VCaP (cell line): ENCODE measurements around the gene RHBDD2.
"Not testable (repeated sequence)": the region's sequence is repeated elsewhere in the genome, so short reads cannot be mapped to it uniquely, and the experiment has no call there.

Experiments used
- H3K27ac ChIP-seq: fragments of 450-650 bp; 2 replicates; pipeline ENCODE4 v1.5.1; 2017
- TF ChIP-seq, protein P1 (sequence below): fragments of 450-650 bp; conservative IDR thresholded peaks from 2 replicates; pipeline ENCODE4 v1.5.1; 2017; ENCODE audit warnings: mild to moderate bottlenecking, moderate library complexity

Gene RHBDD2

DNA sequence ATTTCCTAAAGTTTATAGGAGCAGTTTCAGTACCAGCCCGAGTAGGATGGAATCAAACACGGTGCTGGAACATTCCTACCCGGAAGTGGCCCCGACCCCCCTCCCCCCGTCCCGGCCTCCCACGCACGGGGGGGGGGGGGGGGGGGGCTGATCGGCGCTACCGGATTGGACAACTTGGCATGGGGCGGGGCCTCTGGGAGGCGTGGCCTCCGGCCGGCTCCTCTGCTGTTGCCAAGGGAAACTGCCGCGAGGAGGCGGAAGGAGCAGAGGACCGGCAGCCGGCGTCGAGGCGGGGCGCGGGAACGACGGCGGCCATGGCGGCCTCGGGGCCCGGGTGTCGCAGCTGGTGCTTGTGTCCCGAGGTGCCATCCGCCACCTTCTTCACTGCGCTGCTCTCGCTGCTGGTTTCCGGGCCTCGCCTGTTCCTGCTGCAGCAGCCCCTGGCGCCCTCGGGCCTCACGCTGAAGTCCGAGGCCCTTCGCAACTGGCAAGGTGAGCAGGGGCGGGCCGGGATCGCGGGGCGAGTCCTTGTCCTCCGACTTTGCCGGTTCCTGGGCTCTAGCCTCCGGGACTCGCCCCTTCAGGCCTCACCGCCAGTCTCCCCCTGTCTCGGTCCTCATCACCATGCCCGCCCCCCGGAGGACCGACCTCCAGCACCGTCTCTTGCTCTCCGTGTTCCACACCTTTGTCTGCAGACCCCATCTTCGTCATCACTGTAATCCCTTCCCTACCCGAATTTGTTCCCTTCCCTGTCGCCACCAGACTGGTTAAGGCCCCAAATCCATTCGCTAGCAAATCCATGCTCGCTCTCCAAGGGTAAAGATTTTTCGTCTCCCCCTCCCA lies at the start of gene RHBDD2:
Gene RHBDD2, plus strand, starts transcription at position 266 of the 843 bp plus-strand sequence. Its CDS starts 49 bp downstream, at position 315.
- peak within 1 kb of the TSS; percentile 89 for H3K27ac ChIP-seq
- TF ChIP-seq, protein P1, sequence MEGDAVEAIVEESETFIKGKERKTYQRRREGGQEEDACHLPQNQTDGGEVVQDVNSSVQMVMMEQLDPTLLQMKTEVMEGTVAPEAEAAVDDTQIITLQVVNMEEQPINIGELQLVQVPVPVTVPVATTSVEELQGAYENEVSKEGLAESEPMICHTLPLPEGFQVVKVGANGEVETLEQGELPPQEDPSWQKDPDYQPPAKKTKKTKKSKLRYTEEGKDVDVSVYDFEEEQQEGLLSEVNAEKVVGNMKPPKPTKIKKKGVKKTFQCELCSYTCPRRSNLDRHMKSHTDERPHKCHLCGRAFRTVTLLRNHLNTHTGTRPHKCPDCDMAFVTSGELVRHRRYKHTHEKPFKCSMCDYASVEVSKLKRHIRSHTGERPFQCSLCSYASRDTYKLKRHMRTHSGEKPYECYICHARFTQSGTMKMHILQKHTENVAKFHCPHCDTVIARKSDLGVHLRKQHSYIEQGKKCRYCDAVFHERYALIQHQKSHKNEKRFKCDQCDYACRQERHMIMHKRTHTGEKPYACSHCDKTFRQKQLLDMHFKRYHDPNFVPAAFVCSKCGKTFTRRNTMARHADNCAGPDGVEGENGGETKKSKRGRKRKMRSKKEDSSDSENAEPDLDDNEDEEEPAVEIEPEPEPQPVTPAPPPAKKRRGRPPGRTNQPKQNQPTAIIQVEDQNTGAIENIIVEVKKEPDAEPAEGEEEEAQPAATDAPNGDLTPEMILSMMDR, result no peak

DNA sequence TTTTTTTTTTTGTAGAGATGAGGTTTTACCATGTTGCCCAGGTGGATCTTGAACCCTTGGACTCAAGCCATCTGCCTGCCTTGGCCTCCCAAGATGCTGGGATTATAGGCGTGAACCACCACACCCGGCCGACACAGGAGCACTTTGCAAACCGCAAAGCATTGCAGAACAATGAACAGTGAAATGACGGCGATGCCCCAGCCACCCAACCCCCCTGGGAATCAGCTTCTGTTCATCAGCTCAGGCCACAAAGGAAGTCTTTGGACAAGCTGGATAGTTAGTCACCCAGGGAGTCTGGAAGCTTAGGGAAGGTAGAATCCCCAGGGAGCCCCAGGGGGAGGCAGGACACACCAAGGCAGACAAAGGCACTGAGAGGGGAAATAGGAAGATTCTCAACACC lies 49.2 kb upstream of the RHBDD2 start:
- H3K27ac ChIP-seq, result not testable (repeated sequence)

DNA sequence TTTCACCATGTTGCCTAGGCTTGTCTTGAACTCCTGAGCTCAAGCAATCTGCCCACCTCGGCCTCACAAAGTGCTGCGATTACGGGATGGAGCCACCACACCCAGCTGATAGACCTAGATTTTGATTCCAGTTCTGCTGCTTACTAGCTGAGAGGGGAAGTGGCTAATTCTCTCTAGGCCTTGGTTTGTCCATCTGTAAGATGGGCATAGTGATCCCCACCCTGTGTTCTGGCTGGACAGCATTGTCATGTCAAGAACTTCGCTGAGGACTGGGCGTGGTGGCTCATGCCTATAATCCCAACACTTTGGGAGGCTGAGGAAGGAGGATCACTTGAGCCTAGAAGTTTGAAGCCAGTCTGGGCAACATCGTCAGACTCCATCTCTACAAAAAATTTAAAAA lies 47.9 kb upstream of the RHBDD2 start:
- H3K27ac ChIP-seq, result no peak overlapping the region
- TF ChIP-seq, protein P1, result no peak

DNA sequence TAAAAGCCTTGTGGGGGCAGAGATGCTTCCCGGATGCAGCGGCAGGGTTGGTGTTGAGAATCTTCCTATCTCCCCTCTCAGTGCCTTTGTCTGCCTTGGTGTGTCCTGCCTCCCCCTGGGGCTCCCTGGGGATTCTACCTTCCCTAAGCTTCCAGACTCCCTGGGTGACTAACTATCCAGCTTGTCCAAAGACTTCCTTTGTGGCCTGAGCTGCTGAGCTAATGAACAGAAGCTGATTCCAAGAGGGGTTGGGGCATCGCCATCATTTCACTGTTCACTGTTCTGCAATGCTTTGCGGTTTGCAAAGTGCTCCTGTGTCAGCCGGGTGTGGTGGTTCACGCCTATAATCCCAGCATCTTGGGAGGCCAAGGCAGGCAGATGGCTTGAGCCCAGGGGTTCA lies 45.2 kb upstream of the RHBDD2 start:
- not testable (repeated sequence) for H3K27ac ChIP-seq

DNA sequence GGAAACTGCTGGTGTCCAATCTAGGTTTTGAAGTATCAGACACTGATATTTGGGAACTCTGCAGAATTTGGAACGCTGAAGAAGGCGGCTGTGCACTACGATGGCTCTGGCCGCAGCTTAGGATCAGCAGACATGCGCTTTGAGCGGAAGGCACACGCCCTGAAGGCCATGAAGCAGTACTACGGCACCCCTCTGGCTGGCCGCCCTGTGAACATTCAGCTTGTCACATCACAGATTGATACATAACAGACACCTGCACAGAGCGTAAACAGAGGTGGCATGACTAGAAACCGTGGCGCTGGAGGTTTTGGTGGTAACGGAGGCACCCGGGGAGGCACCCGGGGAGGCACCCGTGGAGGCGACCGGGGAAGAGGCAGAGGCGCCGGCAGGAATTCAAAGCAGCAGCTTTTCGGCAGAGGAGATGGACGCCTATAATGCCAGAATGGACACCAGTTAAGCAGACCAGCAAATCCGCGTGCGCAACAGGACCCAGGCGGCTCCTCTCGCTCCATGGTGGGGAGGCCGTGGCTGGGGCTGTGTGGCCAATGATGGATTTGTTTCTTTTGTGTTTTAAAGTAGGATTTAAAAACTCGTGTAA lies 43.0 kb upstream of the RHBDD2 start:
- H3K27ac ChIP-seq, result no peak overlapping the region
- TF ChIP-seq, protein P1, result no peak

DNA sequence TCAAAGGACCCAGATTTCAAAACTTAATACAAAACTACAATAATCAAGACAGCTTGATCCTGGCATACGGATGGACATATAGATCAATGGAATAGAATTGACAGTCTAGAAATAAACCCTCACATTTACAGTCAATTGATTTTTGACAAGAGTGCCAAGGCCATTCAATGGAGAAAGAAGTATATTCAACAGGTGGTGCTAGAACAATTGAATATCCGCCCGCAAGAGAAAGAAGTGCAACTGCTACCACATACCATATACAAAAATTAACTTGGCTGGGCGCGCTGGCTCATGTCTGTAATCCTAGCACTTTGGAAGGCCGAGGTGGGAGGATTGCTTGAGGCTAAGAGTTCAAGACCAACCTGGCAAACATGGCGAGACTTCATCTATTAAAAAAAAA lies 42.0 kb upstream of the RHBDD2 start:
- TF ChIP-seq, protein P1, result no peak
- H3K27ac ChIP-seq, result no peak overlapping the region

DNA sequence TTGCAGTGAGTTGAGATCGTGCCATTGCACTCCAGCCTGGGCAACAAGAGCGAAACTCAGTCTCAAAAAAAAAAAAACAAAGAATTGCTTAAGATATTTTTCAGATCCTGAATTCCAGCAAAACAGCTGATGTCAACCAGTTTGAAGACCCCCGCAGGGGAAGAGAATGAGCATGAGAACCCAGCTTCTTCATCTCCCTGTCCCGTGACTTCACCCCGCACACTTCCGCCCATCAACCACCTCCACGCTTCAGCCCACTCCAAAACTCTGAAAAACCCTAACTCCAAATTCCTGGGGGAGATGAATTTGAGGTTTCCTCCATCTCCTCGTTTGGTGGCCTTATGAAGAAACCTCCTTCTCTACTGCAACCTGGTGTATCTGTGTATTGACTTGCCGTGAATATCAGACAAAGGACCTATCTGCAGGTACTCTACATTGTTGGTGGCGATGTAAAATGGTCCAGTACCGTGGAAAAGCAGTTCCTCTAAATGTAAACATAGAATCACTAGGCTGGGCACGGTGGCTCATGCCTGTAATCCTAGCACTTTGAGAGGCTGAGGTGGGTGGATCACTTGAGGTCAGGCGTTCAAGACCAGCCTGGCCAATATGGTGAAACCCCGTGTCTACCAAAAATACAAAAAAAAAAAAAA lies 40.4 kb upstream of the RHBDD2 start:
- H3K27ac ChIP-seq, result not testable (repeated sequence)

DNA sequence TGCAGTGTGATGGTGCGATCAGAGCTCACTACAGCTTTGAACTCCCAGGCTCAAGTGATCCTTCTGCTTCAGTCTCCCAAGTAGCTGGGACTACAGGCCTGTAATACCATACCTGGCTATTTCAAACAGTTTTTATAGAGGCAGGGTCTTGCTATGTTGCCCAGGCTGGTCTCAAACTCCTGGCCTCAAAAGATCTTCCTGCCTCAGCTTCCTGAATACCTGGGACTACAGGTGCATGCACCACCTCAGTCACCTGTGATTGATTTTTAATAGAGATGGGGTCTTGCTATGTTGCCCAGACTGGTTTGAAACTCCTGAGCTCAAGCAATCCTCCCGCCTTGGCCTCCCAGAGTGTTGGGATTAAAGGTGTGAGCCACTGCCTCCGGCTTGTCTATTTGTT lies 38.8 kb upstream of the RHBDD2 start:
- no peak overlapping the region for H3K27ac ChIP-seq
- TF ChIP-seq, protein P1, result no peak
